ENCODE data around the gene B4GALT3. TPM values are rescaled to one million over a fixed set of nuclear protein-coding genes. Genes with fewer than 3 reads are reported as not detected.

The B4GALT3 gene
- total and polyA plus RNA-seq, 2 donors (not counting 1 experiment from before 2014, with no cell fraction given), result 17.8 to 18.7 TPM

- peaks cover 16% of the 10 kb centered on the region for H3K4me1 ChIP-seq (ENCODE audit: control insufficient read depth, extremely low read depth, insufficient read depth, low read length)
- no peak overlapping the region for H3K9ac ChIP-seq (ENCODE audit: insufficient read depth, low read length)
- peaks cover 6% of the 10 kb centered on the region for H3K79me2 ChIP-seq (ENCODE audit: control insufficient read depth, insufficient read depth, low read length)
- peaks cover 9% of the 10 kb centered on the region for H3K36me3 ChIP-seq (ENCODE audit: control insufficient read depth, insufficient read depth, low read length)
- no peak overlapping the region for H3K4me3 ChIP-seq (replicated peaks in 1 of 4; ENCODE audit: control extremely low read depth in 1 of 4, insufficient read depth in 1 of 4, low read depth in 3 of 4, low read length in 4 of 4)
- no peak for TF ChIP-seq CTCF (conservative IDR thresholded peaks at IDR 0.05 in 1 of 2, IDR thresholded peaks at IDR 0.05 in 1 of 2; ENCODE audit: low read depth in 1 of 2, low read length in 2 of 2)
- no peak for TF ChIP-seq EZH2 (IDR thresholded peaks at IDR 0.05; ENCODE audit: low read length, missing control alignments)
- no peaks in the 10 kb centered on the region for H3K9me3 ChIP-seq (ENCODE audit: control insufficient read depth, insufficient read depth, low read depth, low read length)
- H4K20me1 ChIP-seq (ENCODE audit: control insufficient read depth, extremely low read depth, insufficient read depth, low read length), result no peaks in the 10 kb centered on the region
- no peaks in the 10 kb centered on the region for H3K27me3 ChIP-seq (ENCODE audit: control insufficient read depth, insufficient read depth, low read length)
- no peak for DNase-seq (ENCODE audit: low read depth in 2 of 2)
- H3K4me2 ChIP-seq (ENCODE audit: extremely low read depth, insufficient read depth, low read length), result no peak overlapping the region
- no peak overlapping the region for H2AFZ ChIP-seq (ENCODE audit: low read length)
- no peak overlapping the region for H3K27ac ChIP-seq (ENCODE audit: insufficient read depth, low read length)
These were observed 2.4 kb downstream of the B4GALT3 start for GRCh38 chr1:161174911-161175310.

GRCh38 chr1:161173711-161174110 is 3.6 kb downstream of the B4GALT3 start:
- peak overlapping the region; percentile 80 for H3K27ac ChIP-seq (ENCODE audit: insufficient read depth, low read length)

GRCh38 chr1:161172776-161173376 is 4.4 kb downstream of the B4GALT3 start:
- no peak overlapping the region for H3K9ac ChIP-seq (ENCODE audit: insufficient read depth, low read length)
- TF ChIP-seq CTCF (conservative IDR thresholded peaks at IDR 0.05 in 1 of 2, IDR thresholded peaks at IDR 0.05 in 1 of 2; ENCODE audit: low read depth in 1 of 2, low read length in 2 of 2) (no peak), EZH2 (IDR thresholded peaks at IDR 0.05; ENCODE audit: low read length, missing control alignments) (no peak)
- H4K20me1 ChIP-seq (ENCODE audit: control insufficient read depth, extremely low read depth, insufficient read depth, low read length), result no peaks in the 10 kb centered on the region

More at GRCh38 chr1:161173711-161174110, 3.6 kb downstream of the B4GALT3 start:
- H4K20me1 ChIP-seq (ENCODE audit: control insufficient read depth, extremely low read depth, insufficient read depth, low read length), result no peaks in the 10 kb centered on the region
- no peaks in the 10 kb centered on the region for H3K9me3 ChIP-seq (ENCODE audit: control insufficient read depth, insufficient read depth, low read depth, low read length)
- no peak overlapping the region for H3K9ac ChIP-seq (ENCODE audit: insufficient read depth, low read length)
- no peak for TF ChIP-seq EZH2 (IDR thresholded peaks at IDR 0.05; ENCODE audit: low read length, missing control alignments)
- TF ChIP-seq CTCF (conservative IDR thresholded peaks at IDR 0.05 in 1 of 2, IDR thresholded peaks at IDR 0.05 in 1 of 2; ENCODE audit: low read depth in 1 of 2, low read length in 2 of 2), result no peak
- H3K4me3 ChIP-seq (replicated peaks in 1 of 4; ENCODE audit: control extremely low read depth in 1 of 4, insufficient read depth in 1 of 4, low read depth in 3 of 4, low read length in 4 of 4), result no peak overlapping the region
- H3K79me2 ChIP-seq (ENCODE audit: control insufficient read depth, insufficient read depth, low read length), result peaks cover 6% of the 10 kb centered on the region
- H3K27me3 ChIP-seq (ENCODE audit: control insufficient read depth, insufficient read depth, low read length), result no peaks in the 10 kb centered on the region
- DNase-seq (ENCODE audit: low read depth in 2 of 2), result no peak
- peaks cover 16% of the 10 kb centered on the region for H3K4me1 ChIP-seq (ENCODE audit: control insufficient read depth, extremely low read depth, insufficient read depth, low read length)
- H3K36me3 ChIP-seq (ENCODE audit: control insufficient read depth, insufficient read depth, low read length), result peaks cover 9% of the 10 kb centered on the region
- H2AFZ ChIP-seq (ENCODE audit: low read length), result no peak overlapping the region
- no peak overlapping the region for H3K4me2 ChIP-seq (ENCODE audit: extremely low read depth, insufficient read depth, low read length)

More at GRCh38 chr1:161172776-161173376, 4.4 kb downstream of the B4GALT3 start:
- H3K4me3 ChIP-seq (replicated peaks in 1 of 4; ENCODE audit: control extremely low read depth in 1 of 4, insufficient read depth in 1 of 4, low read depth in 3 of 4, low read length in 4 of 4), result no peak overlapping the region
- H3K27ac ChIP-seq (ENCODE audit: insufficient read depth, low read length), result peak overlapping the region; percentile 80
- H3K36me3 ChIP-seq (ENCODE audit: control insufficient read depth, insufficient read depth, low read length), result peaks cover 9% of the 10 kb centered on the region
- no peaks in the 10 kb centered on the region for H3K27me3 ChIP-seq (ENCODE audit: control insufficient read depth, insufficient read depth, low read length)
- H3K4me2 ChIP-seq (ENCODE audit: extremely low read depth, insufficient read depth, low read length), result no peak overlapping the region
- peak; percentile 76 to 93 for DNase-seq (ENCODE audit: low read depth in 2 of 2)
- no peak overlapping the region for H2AFZ ChIP-seq (ENCODE audit: low read length)
- H3K9me3 ChIP-seq (ENCODE audit: control insufficient read depth, insufficient read depth, low read depth, low read length), result no peaks in the 10 kb centered on the region
- H3K4me1 ChIP-seq (ENCODE audit: control insufficient read depth, extremely low read depth, insufficient read depth, low read length), result peaks cover 16% of the 10 kb centered on the region
- H3K79me2 ChIP-seq (ENCODE audit: control insufficient read depth, insufficient read depth, low read length), result peaks cover 6% of the 10 kb centered on the region

Measured in fibroblast of lung (primary cell).